AG04449 (cell line): Measurements from ENCODE around the gene ITGB7.

ENCODE experiments used
- CTCF ChIA-PET: fragments of 350-600 bp; formaldehyde crosslinking; extraction: SDS; loops from one replicate; lab custom pipeline; 2021; ENCODE audit warnings: antibody characterized with exemption; lab: Yijun Ruan, JAX
- POLR2A ChIA-PET: fragments of 400-600, 350-600 bp; formaldehyde crosslinking; extraction: SDS; loops from one replicate; lab custom pipeline; 2020; ENCODE audit warnings: antibody characterized with exemption, inconsistent platforms; lab: Yijun Ruan, JAX
- DNase-seq: peaks from one replicate; pipeline ENCODE4 v3.0.0-alpha.2; 2010; ENCODE audit warnings: low read depth, low spot score
- H3K4me3 ChIP-seq: 2 replicates; pipeline ENCODE4 v1.5.1; 2011; ENCODE audit warnings: low read depth, mild to moderate bottlenecking, control low read depth, low read length
- TF ChIP-seq, protein P1 (sequence below): IDR thresholded peaks from one replicate; pipeline ENCODE4 v1.5.1; 2011; ENCODE audit warnings: mild to moderate bottlenecking, moderate library complexity, low read length, control low read depth, inconsistent platforms; ENCODE audit not compliant: insufficient read depth; ENCODE audit errors: missing control alignments

The ITGB7 gene

DNA sequence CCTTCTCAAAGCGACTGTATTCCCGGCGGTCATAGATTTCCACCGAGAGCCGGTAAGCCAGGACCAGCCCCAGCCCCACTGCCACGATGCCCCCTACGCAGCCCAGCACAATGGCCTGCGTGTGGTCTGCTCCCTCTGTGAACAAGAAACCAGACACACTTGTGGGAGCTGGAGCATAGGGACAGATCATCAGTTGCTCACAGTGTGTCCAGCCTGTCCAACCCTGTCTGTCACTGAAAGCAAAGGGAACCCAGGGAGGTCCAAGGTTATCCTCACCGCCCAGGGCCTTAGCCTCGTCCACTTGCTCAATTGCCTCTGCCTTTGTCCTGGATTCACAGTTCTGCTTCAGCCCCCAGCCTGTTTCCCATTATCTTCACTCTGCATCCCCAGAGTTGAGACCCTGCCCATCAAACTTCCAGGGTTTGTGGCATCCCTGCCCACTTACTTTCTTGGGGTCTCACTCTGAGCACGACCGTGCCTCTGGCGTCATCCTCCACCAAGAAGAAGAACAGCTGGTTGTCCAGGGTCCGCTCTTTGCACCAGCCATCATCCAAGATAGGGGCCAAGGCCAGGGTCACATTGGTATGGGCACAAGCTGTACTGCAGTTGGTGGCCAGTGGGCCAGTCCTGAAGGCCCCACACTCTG lies 15.0 kb downstream of the ITGB7 start:
- H3K4me3 ChIP-seq: no peak overlapping the region
- ChIA-PET POLR2A (no interaction called here), CTCF (interaction anchor here (1.4 to 9.6 kb wide), 6 partner anchors 10 to 129 kb away, joined by 3 to 108 read pairs (median 8); partner anchors contain the start of gene CSAD)
- TF ChIP-seq, protein P1, sequence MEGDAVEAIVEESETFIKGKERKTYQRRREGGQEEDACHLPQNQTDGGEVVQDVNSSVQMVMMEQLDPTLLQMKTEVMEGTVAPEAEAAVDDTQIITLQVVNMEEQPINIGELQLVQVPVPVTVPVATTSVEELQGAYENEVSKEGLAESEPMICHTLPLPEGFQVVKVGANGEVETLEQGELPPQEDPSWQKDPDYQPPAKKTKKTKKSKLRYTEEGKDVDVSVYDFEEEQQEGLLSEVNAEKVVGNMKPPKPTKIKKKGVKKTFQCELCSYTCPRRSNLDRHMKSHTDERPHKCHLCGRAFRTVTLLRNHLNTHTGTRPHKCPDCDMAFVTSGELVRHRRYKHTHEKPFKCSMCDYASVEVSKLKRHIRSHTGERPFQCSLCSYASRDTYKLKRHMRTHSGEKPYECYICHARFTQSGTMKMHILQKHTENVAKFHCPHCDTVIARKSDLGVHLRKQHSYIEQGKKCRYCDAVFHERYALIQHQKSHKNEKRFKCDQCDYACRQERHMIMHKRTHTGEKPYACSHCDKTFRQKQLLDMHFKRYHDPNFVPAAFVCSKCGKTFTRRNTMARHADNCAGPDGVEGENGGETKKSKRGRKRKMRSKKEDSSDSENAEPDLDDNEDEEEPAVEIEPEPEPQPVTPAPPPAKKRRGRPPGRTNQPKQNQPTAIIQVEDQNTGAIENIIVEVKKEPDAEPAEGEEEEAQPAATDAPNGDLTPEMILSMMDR: no peak
- no peak for DNase-seq

DNA sequence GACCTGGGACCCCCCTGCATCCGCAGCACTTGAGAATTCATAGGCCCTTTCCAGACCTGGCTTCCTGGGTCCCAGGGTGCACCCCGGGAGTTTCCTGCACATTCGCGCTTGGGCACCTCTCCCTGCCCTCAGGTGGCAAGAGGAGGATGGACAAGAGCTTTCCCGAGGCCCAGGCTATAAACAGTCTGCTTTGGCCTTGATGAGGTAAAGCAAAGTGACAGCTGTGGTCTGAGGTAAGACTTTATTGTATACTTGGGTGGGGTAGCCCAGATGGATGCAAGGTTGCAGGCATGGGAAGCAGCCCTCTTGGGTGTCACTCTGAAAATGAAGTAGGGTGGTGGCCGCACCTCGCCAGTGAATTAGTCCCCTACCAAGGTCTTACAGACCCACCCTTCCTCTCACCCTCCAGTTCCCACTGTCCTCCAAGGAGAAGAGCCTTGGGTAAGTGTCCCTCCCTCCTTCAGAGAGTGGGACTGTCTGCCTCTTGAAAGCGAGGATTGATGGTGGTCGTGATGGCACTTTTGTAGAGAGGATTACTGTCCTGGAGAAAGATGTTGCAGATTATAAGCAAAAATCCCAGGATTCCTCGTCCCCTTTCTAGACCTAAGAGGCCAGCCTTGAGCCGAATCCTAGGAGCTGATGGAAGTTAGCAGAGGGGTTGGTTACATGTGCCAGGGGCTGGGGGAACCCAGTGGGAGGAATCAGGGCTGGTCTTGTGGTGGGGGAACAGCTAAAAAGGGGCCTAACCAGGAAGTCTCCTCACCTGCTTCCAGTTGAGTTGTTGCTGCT lies 15.8 kb downstream of the ITGB7 start:
- POLR2A ChIA-PET: interaction anchor here (0.8 kb wide), 1 partner anchor 11 kb away, joined by 4 read pairs; the partner anchor contains the start of genes CSAD and ZNF740
- TF ChIP-seq, protein P1: no peak
- DNase-seq: no peak
- H3K4me3 ChIP-seq: no peak overlapping the region
- CTCF ChIA-PET: interaction anchor here (1.4 to 9.6 kb wide), 7 partner anchors 8 to 130 kb away, joined by 3 to 108 read pairs (median 14); partner anchors contain the start of gene CSAD

DNA sequence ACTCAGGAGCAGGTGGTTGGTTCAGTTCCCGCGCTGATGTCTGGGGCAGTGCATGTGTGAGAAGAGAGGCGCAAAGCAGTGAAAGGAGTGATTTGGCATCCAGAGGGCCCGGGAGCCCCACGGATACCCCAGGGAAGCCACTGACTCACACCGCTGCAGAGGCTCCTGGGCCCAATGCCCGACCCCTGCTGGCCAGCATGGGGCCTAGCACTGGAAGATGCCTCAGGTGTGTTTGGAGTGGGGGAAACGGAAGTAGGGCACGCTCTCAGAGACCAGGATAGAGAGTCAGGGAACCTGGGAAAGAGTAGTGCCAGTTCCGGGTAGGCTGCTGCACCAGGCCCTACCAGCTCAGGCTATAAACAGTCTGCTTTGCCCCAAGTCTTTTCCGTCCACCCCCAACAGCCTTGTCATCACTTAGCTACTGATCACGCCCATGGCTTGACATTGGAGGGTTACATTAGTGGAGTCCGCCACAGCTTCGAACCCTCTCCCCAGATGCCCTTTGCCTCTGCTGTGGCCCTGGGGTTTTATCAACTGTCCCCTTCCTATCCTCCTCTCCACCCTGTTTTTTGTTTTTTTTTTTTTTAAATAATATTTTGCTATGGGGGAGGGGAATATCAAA lies 16.8 kb downstream of the ITGB7 start:
- ChIA-PET CTCF (interaction anchor here (0.9 to 9.6 kb wide), 10 partner anchors 9 to 197 kb away, joined by 3 to 108 read pairs (median 4); partner anchors contain the start of genes CSAD and ZNF740), POLR2A (no interaction called here)
- TF ChIP-seq, protein P1: peak; percentile 92
- no peak overlapping the region for H3K4me3 ChIP-seq
- no peak for DNase-seq

DNA sequence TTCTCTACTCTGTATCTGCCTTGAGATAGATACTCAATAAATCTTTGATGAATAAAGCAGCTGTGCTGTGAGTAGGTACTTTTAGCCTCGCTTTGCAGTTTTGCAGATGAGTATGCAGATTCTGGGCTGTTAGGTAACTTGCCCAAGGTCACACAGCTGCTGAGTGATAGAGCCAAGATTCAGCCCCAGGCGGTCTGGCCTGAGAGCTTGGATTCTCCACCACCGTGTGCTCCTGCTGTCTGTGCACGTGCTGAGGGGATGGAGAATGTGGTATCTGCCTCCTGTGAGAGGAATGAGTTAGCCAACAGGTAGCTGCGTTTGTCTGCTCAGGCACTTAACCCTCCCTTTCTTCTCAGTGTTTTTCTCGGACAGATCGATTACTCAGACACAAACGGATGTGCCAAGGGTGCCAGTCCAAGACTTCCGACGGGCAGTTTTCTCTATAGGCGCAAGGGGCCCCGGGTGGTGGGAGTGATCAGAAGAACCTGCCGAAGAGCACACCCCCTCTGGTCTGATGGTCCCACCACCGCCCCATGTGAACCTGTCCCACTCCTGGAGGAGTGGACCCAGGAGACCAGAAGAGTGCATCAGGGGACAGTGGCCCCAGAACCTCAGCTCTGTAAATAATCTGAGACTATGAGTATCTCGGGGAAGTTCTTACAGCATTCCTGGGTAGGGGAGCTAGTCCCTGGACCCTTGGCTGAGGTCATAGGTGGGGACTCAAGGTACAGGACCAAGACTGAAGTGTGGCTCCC lies 19.7 kb downstream of the ITGB7 start:
- ChIA-PET POLR2A (interaction anchor here (0.9 to 1.6 kb wide), 3 partner anchors 10 to 121 kb away, joined by 3 to 4 read pairs (median 3); partner anchors contain the start of gene SPRYD3), CTCF (interaction anchor here (0.7 to 9.6 kb wide), 12 partner anchors 9 to 149 kb away, joined by 3 to 108 read pairs (median 6); partner anchors contain the start of gene AAAS)
- DNase-seq: no peak
- TF ChIP-seq, protein P1: no peak
- H3K4me3 ChIP-seq: no peak overlapping the region

DNA sequence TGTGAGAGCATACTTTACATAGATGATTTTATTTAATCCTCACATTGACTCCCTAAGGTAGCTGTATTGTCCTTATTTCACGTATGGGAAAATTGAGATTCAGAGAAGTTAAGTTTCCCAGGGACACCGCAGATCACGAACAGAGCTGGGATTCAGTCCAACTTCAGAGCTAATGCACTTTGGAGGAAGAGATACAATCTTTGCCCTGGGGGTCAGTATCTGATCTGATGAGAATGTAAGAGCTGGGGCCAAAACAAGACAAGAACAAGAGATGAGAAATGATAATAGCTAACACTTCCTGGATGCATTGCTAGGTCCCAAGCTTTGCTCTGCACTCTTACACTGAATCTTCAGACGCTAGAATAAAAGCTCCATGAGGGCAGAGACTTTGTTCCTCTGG lies 20.3 kb downstream of the ITGB7 start:
- H3K4me3 ChIP-seq: no peak overlapping the region
- ChIA-PET CTCF (interaction anchor here (0.9 to 9.6 kb wide), 10 partner anchors 12 to 149 kb away, joined by 3 to 108 read pairs (median 6); partner anchors contain the start of gene AAAS), POLR2A (interaction anchor here (1.0 to 1.6 kb wide), 2 partner anchors 11 to 121 kb away, joined by 3 to 4 read pairs; no protein-coding TSS in a partner anchor)
- TF ChIP-seq, protein P1: no peak
- DNase-seq: no peak
